IgD-negative memory B cell (primary cell): ENCODE data around the gene TECR. TPM values are rescaled to one million over a fixed set of nuclear protein-coding genes. Genes with fewer than 3 reads are reported as not detected.
"Not testable (repeated sequence)": the region's sequence is repeated elsewhere in the genome, so short reads cannot be mapped to it uniquely, and the experiment has no call there.

Experiments used
- H3K27ac Mint-ChIP-seq, 3 donors: one replicate each; pipeline ENCODE4 v1.8.0; 2020 to 2022; ENCODE audit warnings: mild to moderate bottlenecking in 3 of 3, mixed read lengths in 3 of 3, moderate library complexity in 1 of 3
- H3K27me3 Mint-ChIP-seq: one replicate; pipeline ENCODE4 v1.8.0; 2021; ENCODE audit warnings: mixed read lengths
- H3K36me3 Mint-ChIP-seq: one replicate; pipeline ENCODE4 v1.8.0; 2020; ENCODE audit warnings: mild to moderate bottlenecking, mixed read lengths
- H3K4me1 Mint-ChIP-seq, 3 donors: one replicate each; pipeline ENCODE4 v1.8.0; 2020 to 2022; ENCODE audit warnings: mixed read lengths in 3 of 3, mild to moderate bottlenecking in 1 of 3
- H3K4me3 Mint-ChIP-seq, 4 donors: one replicate each; pipeline ENCODE4 v1.8.0; 2020 to 2022; ENCODE audit warnings: mild to moderate bottlenecking in 4 of 4, mixed read lengths in 4 of 4, moderate library complexity in 3 of 4
- H3K9me3 Mint-ChIP-seq, 3 donors: one replicate each; pipeline ENCODE4 v1.8.0; 2020 to 2021; ENCODE audit warnings: mixed read lengths in 3 of 3, mild to moderate bottlenecking in 1 of 3
- polyA plus RNA-seq: library from polyadenylated mRNA; unstranded; fragments of 300-500 nt; fragmentation: Illumina TruSeq; gene quantifications from one replicate; pipeline ENCODE4 v1.2.3, GENCODE V29; 2021

The TECR gene
- polyA plus RNA-seq, 1 donor from 2014 or later = 145 TPM

DNA sequence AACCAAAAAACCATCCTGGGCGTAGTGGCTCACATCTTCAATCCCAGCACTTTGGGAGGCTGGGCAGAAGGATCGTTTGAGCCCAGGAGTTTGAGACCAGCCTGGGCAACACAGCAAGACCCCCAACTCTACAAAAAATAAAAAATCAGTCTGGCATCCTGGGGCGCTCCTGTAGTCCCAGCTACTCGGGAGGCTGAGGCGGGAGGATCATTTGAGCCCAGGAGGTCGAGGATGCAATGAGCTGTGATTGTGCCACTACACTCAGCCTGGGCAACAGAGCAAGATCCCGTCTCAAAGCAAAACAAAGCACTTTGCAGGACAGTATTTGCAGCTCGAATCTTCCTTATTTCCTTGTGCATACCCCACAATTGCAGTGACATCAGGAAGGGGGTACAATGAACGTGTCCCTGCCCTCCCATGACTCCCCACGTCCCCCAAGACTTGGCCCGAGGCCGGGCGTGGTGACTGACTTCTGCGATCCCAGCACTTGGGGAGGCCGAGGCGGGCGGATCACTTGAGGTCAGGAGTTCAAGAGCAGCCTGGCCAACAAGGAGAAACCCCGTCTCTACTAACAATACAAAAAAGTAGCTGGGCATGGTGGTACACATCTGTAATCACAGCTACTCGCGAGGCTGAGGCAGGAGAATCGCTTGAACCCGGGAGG, 41.6 kb downstream of the TECR start:
- Mint-ChIP-seq H3K36me3 (peaks cover 2% of the 10 kb centered on the region), H3K4me1 (peaks cover 23 to 31% (median 26%) of the 10 kb centered on the region in 3 donors), H3K27me3 (no peaks in the 10 kb centered on the region), H3K9me3 (no peaks in the 10 kb centered on the region), H3K4me3 (peak overlapping the region; percentile 95 to 100 (median 98)), H3K27ac (peak overlapping the region; percentile 77 to 97 (median 88))

DNA sequence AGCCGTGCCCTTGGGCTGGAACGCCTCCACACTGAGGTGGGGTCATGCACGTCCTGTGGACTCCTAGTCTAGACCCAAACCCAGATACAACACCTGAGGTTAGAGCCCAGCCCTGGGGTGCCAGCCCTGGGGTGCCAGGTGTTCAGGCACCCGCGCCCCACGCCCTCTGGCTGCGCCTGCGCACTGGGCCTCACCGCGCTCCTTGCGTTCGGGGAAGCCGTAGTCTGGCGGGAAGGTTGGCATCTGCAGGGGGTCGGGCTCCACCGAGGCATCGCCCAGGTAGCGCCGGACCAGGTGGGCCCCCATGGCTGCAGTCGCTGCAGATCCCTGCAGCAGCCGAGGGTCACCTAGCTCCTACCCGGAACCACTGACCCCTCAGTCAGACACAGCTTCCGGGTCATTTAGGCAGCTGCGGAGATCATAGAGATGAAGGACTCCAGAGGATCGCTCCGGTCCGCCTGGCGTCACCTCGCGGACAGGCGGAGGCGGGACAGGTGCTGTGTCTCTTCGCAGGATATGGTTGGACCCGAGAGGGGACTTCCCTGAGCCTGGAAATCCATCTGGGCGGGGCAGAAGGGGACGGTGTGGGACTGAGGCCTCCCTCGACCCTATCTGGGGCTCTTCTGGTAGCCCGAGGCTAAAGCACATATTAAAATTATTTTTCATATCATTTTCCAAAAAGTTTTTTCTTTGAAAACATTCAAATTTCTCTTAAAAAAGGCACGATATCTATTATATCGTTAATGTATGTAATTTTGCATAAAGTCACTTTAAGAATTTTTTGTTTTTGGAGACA, 42.5 kb downstream of the TECR start, which contains the start of gene NDUFB7:
NDUFB7 (minus strand) TSS at position 372 of the 796 bp plus-strand sequence; CDS start at position 306, 66 bp downstream.
- peaks cover 2% of the 10 kb centered on the region for H3K36me3 Mint-ChIP-seq
- no peaks in the 10 kb centered on the region for H3K27me3 Mint-ChIP-seq
- H3K4me1 Mint-ChIP-seq = peaks cover 25 to 38% (median 32%) of the 10 kb centered on the region in 3 donors

DNA sequence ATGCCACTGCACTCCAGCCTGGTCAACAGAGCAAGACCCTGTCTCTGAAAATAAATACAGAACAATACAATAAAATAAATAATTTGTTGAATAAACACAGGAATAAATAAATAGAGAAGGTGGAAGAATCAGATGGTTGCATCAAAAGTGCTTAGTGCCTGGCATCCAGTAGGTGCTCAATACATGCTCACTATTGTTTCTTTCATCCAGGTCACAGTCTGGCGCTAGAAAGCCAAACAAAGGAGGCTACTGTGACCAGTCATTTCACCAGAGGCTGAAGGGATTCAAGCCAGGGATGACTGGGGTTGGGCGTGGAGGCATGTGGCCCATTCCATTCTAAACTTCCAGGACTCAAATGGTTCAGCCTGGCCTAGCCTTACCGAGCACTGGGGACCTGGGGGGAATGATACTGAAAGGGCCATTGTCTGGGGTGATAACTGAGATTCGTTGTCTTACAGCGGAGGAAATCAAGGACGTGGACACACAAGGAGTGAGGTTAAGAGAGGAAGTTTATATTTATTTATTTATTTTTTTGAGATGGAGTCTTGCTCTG, 46.1 kb downstream of the TECR start:
- Mint-ChIP-seq H3K4me1 (peaks cover 37 to 41% (median 38%) of the 10 kb centered on the region in 3 donors), H3K4me3 (no peak overlapping the region), H3K27me3 (no peaks in the 10 kb centered on the region), H3K27ac (peak overlapping the region in 1 of 3 donors; percentile 30), H3K36me3 (no peaks in the 10 kb centered on the region), H3K9me3 (no peaks in the 10 kb centered on the region)

More for the DNA sequence above, 42.5 kb downstream of the TECR start, which contains the start of gene NDUFB7:
- H3K4me3 Mint-ChIP-seq = peak within 1 kb of the TSS; percentile 95 to 100 (median 98)
- peak within 1 kb of the TSS; percentile 77 to 97 (median 88) for H3K27ac Mint-ChIP-seq
- no peaks in the 10 kb centered on the region for H3K9me3 Mint-ChIP-seq

DNA sequence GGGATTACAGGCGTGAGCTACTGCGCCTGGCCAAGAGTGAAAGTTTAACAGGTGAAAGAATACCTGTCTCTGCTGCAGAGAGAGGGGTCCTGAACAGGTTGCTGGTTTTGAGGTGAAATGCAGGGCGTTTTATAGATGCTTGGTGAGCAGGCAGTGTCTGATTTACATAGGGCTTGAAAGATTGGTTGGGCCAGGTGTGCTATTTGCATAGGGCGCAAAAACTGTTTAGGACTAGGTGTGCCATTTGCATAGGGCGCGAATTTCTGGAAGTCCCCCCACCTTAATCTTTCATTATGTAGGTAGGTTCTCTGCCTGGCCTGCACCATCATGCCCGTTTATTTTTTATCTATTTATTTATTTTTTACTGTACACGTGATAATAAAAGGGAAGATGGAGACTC, 47.0 kb downstream of the TECR start:
- H3K9me3 Mint-ChIP-seq = no peaks in the 10 kb centered on the region
- no peaks in the 10 kb centered on the region for H3K27me3 Mint-ChIP-seq
- peak overlapping the region in 2 of 3 donors; percentile 41 to 84 for H3K27ac Mint-ChIP-seq

DNA sequence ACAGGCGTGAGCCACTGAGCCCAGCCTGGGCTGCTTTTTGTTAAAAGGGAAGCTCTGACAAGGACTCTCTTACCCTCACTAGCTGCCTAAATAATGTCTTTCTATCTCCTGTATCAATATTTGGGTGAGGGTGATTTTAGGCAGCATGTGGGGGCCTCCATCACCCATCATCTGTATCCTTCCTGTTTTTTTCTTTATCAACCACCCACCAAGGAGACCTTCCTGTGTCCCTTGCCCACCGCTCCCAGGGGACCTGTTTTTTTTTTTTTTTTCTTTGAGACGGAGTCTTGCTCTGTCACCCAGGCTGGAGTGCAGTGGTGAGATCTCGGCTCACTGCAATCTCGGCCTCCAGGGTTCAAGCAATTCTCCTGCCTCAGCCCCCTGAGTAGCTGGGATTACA, 47.9 kb downstream of the TECR start:
- Mint-ChIP-seq H3K4me1 (peaks cover 28 to 39% (median 33%) of the 10 kb centered on the region in 3 donors), H3K36me3 (no peaks in the 10 kb centered on the region), H3K4me3 (peak overlapping the region in 3 of 4 donors; percentile 22 to 71 (median 38)), H3K9me3 (no peaks in the 10 kb centered on the region), H3K27ac (peak overlapping the region; percentile 80 to 93 (median 90)), H3K27me3 (no peaks in the 10 kb centered on the region)

More for the DNA sequence above, 47.0 kb downstream of the TECR start:
- peaks cover 37 to 39% (median 39%) of the 10 kb centered on the region in 3 donors for H3K4me1 Mint-ChIP-seq
- H3K36me3 Mint-ChIP-seq = no peaks in the 10 kb centered on the region
- peak overlapping the region in 1 of 4 donors; percentile 70 for H3K4me3 Mint-ChIP-seq

DNA sequence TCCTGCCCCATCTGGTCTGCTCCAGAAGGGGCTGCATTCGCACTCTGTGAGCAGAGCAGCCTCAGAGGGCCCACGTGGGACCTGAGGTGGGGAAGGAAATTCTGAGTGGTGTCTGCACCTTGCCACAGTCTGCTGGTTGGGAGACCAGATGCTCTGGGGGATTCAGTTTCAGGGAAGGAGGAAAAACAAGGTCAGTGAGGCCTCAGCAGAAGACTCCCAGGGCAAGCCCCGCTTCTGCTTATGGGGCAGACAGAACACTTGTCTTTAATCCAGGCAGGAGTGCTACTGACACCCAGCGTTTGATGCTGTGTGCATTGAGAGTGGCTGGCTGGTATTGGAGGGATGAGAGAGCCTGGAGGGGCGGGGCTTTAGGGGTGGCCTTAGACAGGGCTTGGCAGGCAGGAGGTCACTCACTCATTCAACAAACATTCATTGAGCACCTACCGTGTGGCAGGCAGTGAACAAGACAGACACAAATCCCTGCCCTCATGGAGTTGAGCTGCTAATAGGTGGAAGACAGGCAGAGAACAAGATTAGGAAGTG, 48.6 kb downstream of the TECR start:
- H3K36me3 Mint-ChIP-seq = no peaks in the 10 kb centered on the region
- H3K4me1 Mint-ChIP-seq = peaks cover 32 to 43% (median 37%) of the 10 kb centered on the region in 3 donors
- peak overlapping the region in 2 of 3 donors; percentile 80 to 93 for H3K27ac Mint-ChIP-seq
- H3K27me3 Mint-ChIP-seq = no peaks in the 10 kb centered on the region
- H3K4me3 Mint-ChIP-seq = peak overlapping the region in 3 of 4 donors; percentile 60 to 84 (median 71)
- H3K9me3 Mint-ChIP-seq = no peaks in the 10 kb centered on the region

DNA sequence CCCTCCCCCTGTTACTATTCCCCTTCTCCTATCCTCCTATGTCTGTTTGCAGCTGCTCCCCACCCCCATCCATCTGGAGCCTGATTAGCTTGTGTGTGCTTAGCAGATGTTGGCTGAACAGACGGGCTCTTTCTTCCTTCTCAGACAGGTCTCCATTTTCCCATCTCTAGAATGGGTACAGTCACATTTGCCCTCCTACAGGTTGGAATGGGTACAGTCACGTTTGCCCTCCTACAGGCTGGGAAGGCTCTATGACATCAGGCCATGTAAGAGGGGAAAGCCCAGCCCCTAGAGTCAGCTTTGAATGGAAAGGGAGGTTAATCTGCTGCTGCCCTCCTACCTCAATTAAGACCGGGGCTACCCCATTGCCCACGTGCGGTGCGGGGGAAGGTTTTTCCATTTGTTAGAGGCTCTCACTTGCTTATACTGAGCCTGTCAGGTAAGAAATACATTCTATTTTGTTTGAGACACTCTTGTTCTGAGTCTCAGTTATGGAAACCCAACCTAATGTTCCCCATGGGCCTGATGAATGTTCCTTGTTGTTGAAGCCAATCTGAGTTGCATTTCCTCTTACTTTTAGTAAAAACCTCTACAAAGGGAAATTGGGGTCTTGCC, 51.3 kb downstream of the TECR start:
- no peaks in the 10 kb centered on the region for H3K27me3 Mint-ChIP-seq
- H3K27ac Mint-ChIP-seq = peak overlapping the region in 1 of 3 donors; percentile 47
- H3K4me1 Mint-ChIP-seq = peaks cover 24 to 42% (median 38%) of the 10 kb centered on the region in 3 donors
- H3K9me3 Mint-ChIP-seq = no peaks in the 10 kb centered on the region
- no peaks in the 10 kb centered on the region for H3K36me3 Mint-ChIP-seq
- peak overlapping the region in 2 of 4 donors; percentile 21 to 36 for H3K4me3 Mint-ChIP-seq

DNA sequence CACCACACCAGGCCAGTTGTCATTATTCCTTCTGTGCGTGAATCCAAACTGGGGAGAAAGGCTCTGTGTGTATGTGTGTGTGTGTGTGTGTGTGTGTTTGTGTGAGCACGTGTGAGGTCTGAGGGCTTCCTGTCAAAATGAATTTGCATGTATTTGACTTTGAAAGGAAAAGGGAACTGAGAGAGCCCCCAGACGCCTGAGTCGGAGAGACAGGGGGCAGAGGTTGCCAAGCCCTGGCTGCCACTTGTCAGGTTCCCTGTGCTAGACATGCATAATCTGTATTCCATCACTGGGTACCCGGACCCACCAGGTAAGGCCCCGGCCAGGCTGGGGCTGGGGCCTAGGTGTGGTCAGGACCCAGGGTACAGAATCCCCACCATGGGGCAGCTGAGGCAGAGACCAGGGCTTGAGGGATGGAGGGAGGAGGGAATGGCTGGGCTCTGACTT, 53.5 kb downstream of the TECR start, which contains the start of gene CLEC17A:
CLEC17A (plus strand) TSS at position 191 of the 447 bp plus-strand sequence; CDS start at position 268, 77 bp downstream.
- H3K4me3 Mint-ChIP-seq = peak within 1 kb of the TSS; percentile 96 to 98 (median 98)
- H3K27ac Mint-ChIP-seq = peak within 1 kb of the TSS; percentile 80 to 96 (median 91)
- peaks cover 7% of the 10 kb centered on the region for H3K36me3 Mint-ChIP-seq
- peaks cover 18 to 40% (median 35%) of the 10 kb centered on the region in 3 donors for H3K4me1 Mint-ChIP-seq
- no peaks in the 10 kb centered on the region for H3K27me3 Mint-ChIP-seq
- H3K9me3 Mint-ChIP-seq = no peaks in the 10 kb centered on the region

DNA sequence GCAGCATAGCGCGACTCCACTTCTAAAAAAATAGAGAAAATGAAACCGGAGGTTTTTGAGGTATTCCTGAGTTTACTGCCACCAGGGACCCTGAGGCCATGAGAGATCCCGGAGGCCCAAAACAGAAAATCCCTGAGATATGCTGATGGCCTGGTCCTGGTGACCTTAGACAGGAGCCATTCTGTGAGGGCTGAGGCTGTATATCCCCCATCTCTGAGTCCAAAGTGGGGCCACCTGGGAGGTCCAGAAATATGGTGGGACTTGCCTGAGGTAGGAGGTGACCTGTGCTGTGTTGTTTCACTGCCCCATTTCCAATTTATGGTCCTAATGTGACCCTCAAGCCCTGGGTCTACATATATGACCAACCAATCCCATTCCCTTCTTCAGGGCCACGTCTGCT, 55.0 kb downstream of the TECR start:
- not testable (repeated sequence) for H3K36me3 Mint-ChIP-seq, H3K27me3 Mint-ChIP-seq, H3K9me3 Mint-ChIP-seq
- peak overlapping the region in 2 of 3 donors; percentile 80 to 91 for H3K27ac Mint-ChIP-seq
- peaks cover 14 to 36% (median 36%) of the 10 kb centered on the region in 3 donors for H3K4me1 Mint-ChIP-seq
- H3K4me3 Mint-ChIP-seq = peak overlapping the region; percentile 96 to 98 (median 98)

DNA sequence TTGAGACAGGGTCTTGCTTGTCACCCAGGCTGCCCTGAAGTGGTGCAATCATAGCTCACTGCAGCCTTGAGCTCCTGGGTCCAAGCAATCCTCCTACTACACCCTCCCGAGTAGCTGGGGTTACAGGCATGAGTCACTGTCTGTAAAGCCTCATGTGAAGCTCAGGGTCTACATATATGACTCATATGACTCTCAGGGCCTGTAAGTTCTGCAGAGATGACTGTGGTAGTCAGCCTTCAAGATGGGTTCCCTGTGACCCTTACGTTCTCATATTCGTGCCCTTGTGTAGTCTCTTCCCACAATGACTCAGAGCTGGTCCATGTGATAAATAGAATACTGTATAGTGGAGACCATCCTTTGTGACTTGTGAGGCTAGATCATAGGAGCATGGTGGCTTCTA, 55.8 kb downstream of the TECR start:
- H3K27ac Mint-ChIP-seq, H3K9me3 Mint-ChIP-seq, H3K36me3 Mint-ChIP-seq, H3K27me3 Mint-ChIP-seq: not testable (repeated sequence)
- Mint-ChIP-seq H3K4me1 (peaks cover 11 to 34% (median 33%) of the 10 kb centered on the region in 3 donors), H3K4me3 (peak overlapping the region; percentile 67 to 98 (median 86))

DNA sequence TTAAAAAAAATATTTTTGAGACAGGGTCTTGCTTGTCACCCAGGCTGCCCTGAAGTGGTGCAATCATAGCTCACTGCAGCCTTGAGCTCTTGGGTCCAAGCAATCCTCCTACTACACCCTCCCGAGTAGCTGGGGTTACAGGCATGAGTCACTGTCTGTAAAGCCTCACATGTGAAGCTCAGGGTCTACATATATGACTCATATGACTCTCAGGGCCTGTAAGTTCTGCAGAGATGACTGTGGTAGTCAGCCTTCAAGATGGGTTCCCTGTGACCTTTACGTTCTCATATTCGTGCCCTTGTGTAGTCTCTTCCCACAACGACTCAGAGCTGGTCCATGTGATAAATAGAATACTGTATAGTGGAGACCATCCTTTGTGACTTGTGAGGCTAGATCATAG, 60.0 kb downstream of the TECR start:
- Mint-ChIP-seq H3K4me1 (peaks cover 14 to 32% (median 28%) of the 10 kb centered on the region in 3 donors), H3K36me3 (peaks cover 14% of the 10 kb centered on the region)
- not testable (repeated sequence) for H3K9me3 Mint-ChIP-seq, H3K27ac Mint-ChIP-seq, H3K27me3 Mint-ChIP-seq, H3K4me3 Mint-ChIP-seq

DNA sequence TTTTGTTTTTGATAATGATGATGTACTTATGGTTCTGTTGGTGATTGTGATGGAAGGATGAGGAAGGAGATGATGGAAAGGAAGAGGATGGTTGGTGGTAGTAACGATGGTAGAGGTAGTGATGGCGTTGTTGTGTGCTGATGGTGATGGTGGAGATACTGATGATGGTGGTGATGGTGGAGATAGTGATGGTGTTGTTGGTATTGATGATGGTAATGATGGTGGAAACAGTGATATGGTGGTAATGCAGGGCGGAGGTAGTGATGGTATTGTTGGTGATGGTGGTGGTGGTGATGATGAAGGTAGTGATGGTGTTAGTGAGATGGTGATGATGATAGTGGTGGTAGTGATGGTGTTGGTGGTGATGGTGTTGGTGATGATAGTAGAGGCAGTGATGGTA, 66.2 kb downstream of the TECR start:
- H3K4me3 Mint-ChIP-seq = peak overlapping the region in 1 of 4 donors; percentile 56
- peaks cover 29% of the 10 kb centered on the region for H3K36me3 Mint-ChIP-seq
- H3K9me3 Mint-ChIP-seq = peaks cover 0 to 8% (median 0%) of the 10 kb centered on the region in 3 donors
- peak overlapping the region in 1 of 3 donors; percentile 28 for H3K27ac Mint-ChIP-seq
- H3K4me1 Mint-ChIP-seq = peaks cover 17 to 27% (median 22%) of the 10 kb centered on the region in 3 donors
- no peaks in the 10 kb centered on the region for H3K27me3 Mint-ChIP-seq

DNA sequence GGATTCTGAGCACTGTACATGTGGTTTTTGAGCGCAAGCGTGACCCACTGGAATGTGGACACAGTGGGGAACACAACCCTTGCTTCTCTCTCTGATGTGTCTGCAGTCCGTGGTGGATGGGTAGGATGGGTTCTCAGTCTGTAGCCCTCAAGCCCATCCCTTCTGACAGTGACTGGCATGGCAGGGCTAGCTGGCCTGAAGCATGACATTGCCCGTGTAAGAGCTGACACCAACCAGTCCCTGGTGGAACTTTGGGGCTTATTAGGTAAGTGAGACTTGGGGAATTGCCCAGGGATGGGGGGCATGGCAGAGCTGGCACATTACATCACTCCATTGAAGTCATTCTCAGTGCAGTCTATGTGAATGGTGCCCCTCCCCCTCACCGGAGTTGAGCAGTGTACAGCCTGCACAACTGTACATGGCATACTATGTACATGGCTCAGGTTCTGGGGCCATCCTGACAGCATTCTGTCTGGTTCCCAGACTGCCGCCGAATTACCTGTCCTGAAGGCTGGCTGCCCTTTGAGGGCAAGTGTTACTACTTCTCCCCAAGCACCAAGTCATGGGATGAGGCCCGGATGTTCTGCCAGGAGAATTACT, 70.3 kb downstream of the TECR start:
- Mint-ChIP-seq H3K27ac (no peak overlapping the region), H3K9me3 (peaks cover 0 to 8% (median 0%) of the 10 kb centered on the region in 3 donors), H3K36me3 (peaks cover 25% of the 10 kb centered on the region), H3K4me3 (no peak overlapping the region), H3K4me1 (peaks cover 24 to 28% (median 24%) of the 10 kb centered on the region in 3 donors), H3K27me3 (no peaks in the 10 kb centered on the region)

DNA sequence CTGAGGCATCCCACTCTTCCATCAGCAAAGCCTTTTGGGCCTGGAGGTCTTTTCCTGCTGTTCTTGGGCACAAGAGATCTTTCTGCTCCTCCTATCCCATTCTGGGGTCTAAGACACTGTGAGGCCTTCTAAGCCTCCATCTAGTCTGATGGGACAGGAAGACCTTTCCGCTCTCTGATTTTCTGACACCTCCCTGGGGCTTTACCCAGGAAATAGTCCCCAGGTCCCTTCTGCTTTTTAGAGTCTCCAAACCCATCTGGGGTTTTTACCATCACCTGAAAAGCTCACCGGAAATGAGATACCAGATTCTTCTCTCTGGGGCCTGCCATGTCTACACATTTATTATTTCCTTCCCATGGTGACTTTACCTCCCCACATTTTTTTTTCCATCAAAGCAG, 74.6 kb downstream of the TECR start:
- Mint-ChIP-seq H3K4me1 (peaks cover 28 to 39% (median 32%) of the 10 kb centered on the region in 3 donors), H3K4me3 (peak overlapping the region; percentile 57 to 89 (median 82)), H3K27me3 (no peaks in the 10 kb centered on the region), H3K27ac (peak overlapping the region; percentile 89 to 98 (median 97)), H3K36me3 (peaks cover 16% of the 10 kb centered on the region), H3K9me3 (no peaks in the 10 kb centered on the region)
